CD4-positive, alpha-beta T cell (primary cell): ENCODE measurements around the gene PNRC1. TPM values are rescaled to one million over a fixed set of nuclear protein-coding genes. Genes with fewer than 3 reads are reported as not detected.

Experiments
- ATAC-seq: fragments of 200-7000 bp; cut with Tn5 transposase; one replicate; pipeline ENCODE4 v1.10.0; 2022; ENCODE audit warnings: mild to moderate bottlenecking; ENCODE audit not compliant: poor library complexity
- CTCF ChIA-PET: fragments of 350-600 bp; sonication (Branson Sonifier 250); formaldehyde crosslinking; loops from one replicate; lab custom pipeline; 2021; ENCODE audit warnings: antibody characterized with exemption, inconsistent platforms; lab: Charles Lee
- POLR2A ChIA-PET: fragments of 350-600 bp; sonication (Branson Sonifier 250); formaldehyde crosslinking; loops from one replicate; lab custom pipeline; 2021; ENCODE audit warnings: antibody characterized with exemption, inconsistent platforms; lab: Charles Lee
- DNase-seq, 14 experiments: peaks; one replicate each; pipeline ENCODE4 v3.0.0-alpha.2; 2013 to 2020; ENCODE audit warnings: mixed read lengths in 2 of 14
- H3K27ac ChIP-seq, 2 donors: one replicate each; pipeline versions ENCODE4 v1.5.1 to v1.7.0; 2013; ENCODE audit warnings: low read length in 2 of 2, low read depth in 1 of 2, mild to moderate bottlenecking in 1 of 2
- H3K27me3 ChIP-seq, 2 experiments: 1 replicate in 1 of 2; 2 replicates in 1 of 2; pipeline versions ENCODE4 v1.6.1 to v1.7.0; 2013; ENCODE audit warnings: low read length in 2 of 2, control low read depth in 1 of 2, mild to moderate bottlenecking in 1 of 2, moderate library complexity in 1 of 2; ENCODE audit not compliant: insufficient read depth in 2 of 2, control insufficient read depth in 1 of 2
- H3K36me3 ChIP-seq: one replicate; pipeline ENCODE4 v1.6.1; 2013; ENCODE audit warnings: low read length, control low read depth; ENCODE audit not compliant: insufficient read depth
- H3K4me1 ChIP-seq: one replicate; pipeline ENCODE4 v1.6.1; 2013; ENCODE audit warnings: low read length, control low read depth; ENCODE audit not compliant: insufficient read depth
- H3K4me3 ChIP-seq: one replicate; pipeline ENCODE4 v1.5.1; 2013; ENCODE audit warnings: mild to moderate bottlenecking, low read length, moderate library complexity
- H3K9me3 ChIP-seq, 2 experiments: 1 replicate in 1 of 2; 2 replicates in 1 of 2; pipeline versions ENCODE4 v1.6.1 to v1.7.0; 2013; ENCODE audit warnings: low read length in 2 of 2, mild to moderate bottlenecking in 2 of 2, control low read depth in 1 of 2, moderate library complexity in 1 of 2; ENCODE audit not compliant: control insufficient read depth in 1 of 2, insufficient read depth in 1 of 2
- H3K27ac Mint-ChIP-seq: one replicate; pipeline ENCODE4 v1.8.0; 2020; ENCODE audit warnings: mixed read lengths
- H3K27me3 Mint-ChIP-seq: one replicate; pipeline ENCODE4 v1.8.0; 2021; ENCODE audit warnings: mixed read lengths
- H3K36me3 Mint-ChIP-seq: one replicate; pipeline ENCODE4 v1.8.0; 2021; ENCODE audit warnings: low read depth, mixed read lengths
- H3K4me1 Mint-ChIP-seq: one replicate; pipeline ENCODE4 v1.8.0; 2021; ENCODE audit warnings: low read depth, mixed read lengths
- H3K4me3 Mint-ChIP-seq: one replicate; pipeline ENCODE4 v1.8.0; 2020; ENCODE audit warnings: mild to moderate bottlenecking, mixed read lengths
- H3K9me3 Mint-ChIP-seq: one replicate; pipeline ENCODE4 v1.8.0; 2020; ENCODE audit warnings: mixed read lengths
- CTCF ChIP-seq: fragments of 200-600 bp; IDR thresholded peaks from one replicate; pipeline ENCODE4 v1.8.0; 2022; ENCODE audit warnings: antibody characterized with exemption, mild to moderate bottlenecking
- intact Hi-C, 2 experiments: fragments of 100-400 bp; cut with DNase I in 1 of 2; cut with micrococcal nuclease in 1 of 2; formaldehyde crosslinking; loops; one replicate each; pipeline versions ENCODE4 v1.15.1 to v1.9.0; 2023 to 2025; cut with DNase I, micrococcal nuclease
- total RNA-seq, 174 experiments: library from RNA in 2 of 174; stranded (reverse) in 2 of 174; gene quantifications; one replicate each; pipeline ENCODE4 v1.2.3 and lab custom pipeline; 2021 to 2026

PNRC1 gene
- total RNA-seq, 2 experiments from 2014 or later = 974 to 1,023 TPM

GRCh38 chr6:89066940-89067646, 13.5 kb upstream of the PNRC1 start:
- ChIA-PET POLR2A (interaction anchor here (3.5 kb wide), 1 partner anchor 14 kb away, joined by 16 read pairs; the partner anchor contains the start of gene PNRC1), CTCF (interaction anchor here (1.1 to 1.3 kb wide), 2 partner anchors 12 to 71 kb away, joined by 3 to 4 read pairs; no protein-coding TSS in a partner anchor)
- Mint-ChIP-seq H3K27me3 (no peaks in the 10 kb centered on the region), H3K9me3 (no peaks in the 10 kb centered on the region), H3K27ac (no peak overlapping the region), H3K36me3 (no peaks in the 10 kb centered on the region), H3K4me1 (no peaks in the 10 kb centered on the region), H3K4me3 (no peak overlapping the region)
- intact Hi-C loops = no loop called here
- Histone ChIP-seq H3K27me3 (no peaks in the 10 kb centered on the region), H3K27ac (no peak overlapping the region), H3K4me1 (no peaks in the 10 kb centered on the region), H3K4me3 (no peak overlapping the region), H3K36me3 (no peaks in the 10 kb centered on the region), H3K9me3 (no peaks in the 10 kb centered on the region)
- DNase-seq = no peak
- ATAC-seq = no peak
- TF ChIP-seq CTCF = no peak

- no peak overlapping the region for H3K27ac ChIP-seq
- POLR2A ChIA-PET = interaction anchor here (3.5 kb wide), 1 partner anchor 14 kb away, joined by 16 read pairs; the partner anchor contains the start of gene PNRC1
- H3K4me3 ChIP-seq = no peak overlapping the region
- no peak for ATAC-seq
- intact Hi-C loops = no loop called here
- Mint-ChIP-seq H3K9me3 (no peaks in the 10 kb centered on the region), H3K27me3 (no peaks in the 10 kb centered on the region), H3K4me3 (no peak overlapping the region), H3K4me1 (no peaks in the 10 kb centered on the region), H3K27ac (no peak overlapping the region), H3K36me3 (no peaks in the 10 kb centered on the region)
- DNase-seq = no peak
- no peaks in the 10 kb centered on the region for H3K27me3 ChIP-seq
- no peaks in the 10 kb centered on the region for H3K36me3 ChIP-seq
- no peaks in the 10 kb centered on the region for H3K9me3 ChIP-seq
- TF ChIP-seq CTCF = no peak
- CTCF ChIA-PET = interaction anchor here (1.3 kb wide), 1 partner anchor 12 kb away, joined by 3 read pairs; no protein-coding TSS in a partner anchor
- no peaks in the 10 kb centered on the region for H3K4me1 ChIP-seq
Measured at GRCh38 chr6:89067796-89068195, 12.8 kb upstream of the PNRC1 start.

- Histone ChIP-seq H3K4me1 (no peaks in the 10 kb centered on the region), H3K27me3 (no peaks in the 10 kb centered on the region), H3K4me3 (no peak overlapping the region), H3K36me3 (no peaks in the 10 kb centered on the region), H3K9me3 (no peaks in the 10 kb centered on the region), H3K27ac (no peak overlapping the region)
- ATAC-seq (no peak), DNase-seq (no peak)
- ChIA-PET CTCF (no interaction called here), POLR2A (interaction anchor here (3.7 kb wide), 1 partner anchor 11 kb away, joined by 24 read pairs; the partner anchor contains the start of gene PNRC1)
- no peaks in the 10 kb centered on the region for H3K4me1 Mint-ChIP-seq
- no peak overlapping the region for H3K4me3 Mint-ChIP-seq
- H3K9me3 Mint-ChIP-seq = no peaks in the 10 kb centered on the region
- no peak overlapping the region for H3K27ac Mint-ChIP-seq
- H3K27me3 Mint-ChIP-seq = no peaks in the 10 kb centered on the region
- no peak for TF ChIP-seq CTCF
- intact Hi-C loops = no loop called here
- H3K36me3 Mint-ChIP-seq = no peaks in the 10 kb centered on the region
Measured at GRCh38 chr6:89068695-89069094, 11.9 kb upstream of the PNRC1 start.
